Neuronal stem cell (in vitro differentiated cells): ENCODE measurements around the gene TMPRSS5.
"Not testable (repeated sequence)": the region's sequence is repeated elsewhere in the genome, so short reads cannot be mapped to it uniquely, and the experiment has no call there.

Experiments used
- DNase-seq: peaks from one replicate; pipeline ENCODE4 v3.0.0-alpha.2; 2013; ENCODE audit warnings: low spot score
- H2AFZ ChIP-seq: one replicate; pipeline ENCODE4 v1.6.1; 2013; ENCODE audit warnings: mild to moderate bottlenecking, low read length, inconsistent platforms
- H2AK5ac ChIP-seq: 2 replicates; pipeline ENCODE4 v1.6.1; 2013; ENCODE audit warnings: low read depth, mild to moderate bottlenecking, inconsistent platforms, low read length, moderate library complexity, mixed read lengths
- H2BK120ac ChIP-seq: 2 replicates; pipeline ENCODE4 v1.6.1; 2013; ENCODE audit warnings: low read depth, mild to moderate bottlenecking, inconsistent platforms, low read length, moderate library complexity, mixed read lengths
- H2BK12ac ChIP-seq: one replicate; pipeline ENCODE4 v1.6.1; 2013; ENCODE audit warnings: low read length, inconsistent platforms
- H2BK15ac ChIP-seq: 2 replicates; pipeline ENCODE4 v1.6.1; 2013; ENCODE audit warnings: mild to moderate bottlenecking, low read length, inconsistent platforms, mixed read lengths
- H2BK5ac ChIP-seq: one replicate; pipeline ENCODE4 v1.6.1; 2013; ENCODE audit warnings: inconsistent platforms, mild to moderate bottlenecking, low read length, moderate library complexity
- H3K14ac ChIP-seq: one replicate; pipeline ENCODE4 v1.6.1; 2013; ENCODE audit warnings: low read length, inconsistent platforms
- H3K18ac ChIP-seq: 2 replicates; pipeline ENCODE4 v1.6.1; 2013; ENCODE audit warnings: low read length, inconsistent platforms
- H3K23ac ChIP-seq: 2 replicates; pipeline ENCODE4 v1.6.1; 2013; ENCODE audit warnings: low read depth, mild to moderate bottlenecking, mixed read lengths, low read length, inconsistent platforms; ENCODE audit not compliant: poor library complexity
- H3K27ac ChIP-seq: replicated peaks from 3 replicates; pipeline ENCODE4 v1.5.1; 2013; ENCODE audit warnings: low read length, inconsistent platforms
- H3K27me3 ChIP-seq, 3 experiments: 2 replicates each; pipeline ENCODE4 v1.6.1; 2013; ENCODE audit warnings: low read length in 3 of 3, mild to moderate bottlenecking in 2 of 3, inconsistent platforms in 1 of 3, low read depth in 1 of 3, mixed read lengths in 1 of 3, moderate library complexity in 1 of 3; ENCODE audit not compliant: control insufficient read depth in 3 of 3, insufficient read depth in 3 of 3
- H3K36me3 ChIP-seq, 2 donors: replicated peaks in 1 of 2; 2 replicates each; pipeline ENCODE4 v1.6.1; 2013; ENCODE audit warnings: low read length in 2 of 2; ENCODE audit not compliant: control insufficient read depth in 2 of 2, insufficient read depth in 2 of 2
- H3K4ac ChIP-seq: 2 replicates; pipeline ENCODE4 v1.6.1; 2013; ENCODE audit warnings: inconsistent platforms, mild to moderate bottlenecking, low read length, moderate library complexity
- H3K4me1 ChIP-seq, 2 donors: 1 replicate in 1 of 2; 2 replicates in 1 of 2; pipeline ENCODE4 v1.6.1; 2013; ENCODE audit warnings: low read length in 2 of 2, low read depth in 1 of 2; ENCODE audit not compliant: control insufficient read depth in 2 of 2, insufficient read depth in 1 of 2
- H3K4me2 ChIP-seq: one replicate; pipeline ENCODE4 v1.6.1; 2013; ENCODE audit warnings: mild to moderate bottlenecking, low read length, inconsistent platforms; ENCODE audit not compliant: insufficient read depth, poor library complexity, severe bottlenecking
- H3K4me3 ChIP-seq, 2 donors: 2 replicates each; pipeline ENCODE4 v1.5.1; 2013; ENCODE audit warnings: low read length in 2 of 2, mild to moderate bottlenecking in 2 of 2, inconsistent platforms in 1 of 2, moderate library complexity in 1 of 2
- H3K79me1 ChIP-seq: one replicate; pipeline ENCODE4 v1.6.1; 2013; ENCODE audit warnings: low read depth, mild to moderate bottlenecking, inconsistent platforms, low read length, moderate library complexity
- H3K9ac ChIP-seq: one replicate; pipeline ENCODE4 v1.6.1; 2013; ENCODE audit warnings: mild to moderate bottlenecking, low read depth, low read length, inconsistent platforms; ENCODE audit not compliant: poor library complexity
- H3K9me3 ChIP-seq, 2 donors: replicated peaks in 1 of 2; 2 replicates each; pipeline versions ENCODE3 to v1.6.1; 2013; ENCODE audit warnings: low read length in 2 of 2, mild to moderate bottlenecking in 2 of 2, inconsistent platforms in 1 of 2, low read depth in 1 of 2, mixed read lengths in 1 of 2, moderate library complexity in 1 of 2; ENCODE audit not compliant: control insufficient read depth in 2 of 2, insufficient read depth in 1 of 2
- H4K8ac ChIP-seq: one replicate; pipeline ENCODE4 v1.6.1; 2013; ENCODE audit warnings: low read depth, mild to moderate bottlenecking, inconsistent platforms, low read length, moderate library complexity
- H4K91ac ChIP-seq: one replicate; pipeline ENCODE4 v1.6.1; 2013; ENCODE audit warnings: low read length, low read depth, mild to moderate bottlenecking, inconsistent platforms; ENCODE audit not compliant: poor library complexity
- WGBS, 2 donors: extraction: QIAGEN DNeasy Blood & Tissue Kit; methylation state at CpG; one replicate each; pipeline ENCODE4 v1.1.7; 2013; ENCODE audit warnings: missing lambda C conversion rate in 2 of 2, mixed read lengths in 1 of 2; ENCODE audit not compliant: insufficient read length in 2 of 2, insufficient replicate concordance in 1 of 2; ENCODE audit errors: extremely low coverage in 2 of 2; 5-methylcytosine and 5-hydroxymethylcytosine counted together

The TMPRSS5 gene

DNA sequence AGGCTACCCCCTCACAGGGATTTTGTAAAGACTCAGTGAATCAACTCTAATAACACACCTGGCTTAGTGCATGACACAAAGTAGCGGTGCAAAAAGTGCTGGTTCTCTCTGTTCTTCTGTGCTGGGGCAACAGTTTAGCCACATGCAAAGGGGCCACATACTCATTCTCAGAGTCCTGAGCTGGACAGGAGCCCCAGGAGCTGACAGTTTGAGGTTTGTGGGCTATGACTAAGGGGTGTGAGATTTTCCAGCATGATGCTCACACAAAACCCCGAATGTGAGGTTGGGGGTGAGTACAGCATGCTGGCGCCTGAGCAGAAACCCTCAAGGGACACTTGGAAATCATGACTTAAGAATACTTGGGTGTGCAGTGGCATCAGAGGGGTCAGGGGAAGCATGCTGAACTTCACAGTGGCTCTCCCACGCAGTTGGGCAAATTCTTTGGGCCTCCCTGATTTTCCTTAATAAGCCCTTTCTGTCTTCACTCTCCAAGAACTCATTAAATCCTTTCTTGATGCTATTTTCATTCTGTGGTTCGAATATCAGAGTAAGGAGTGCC lies 31.0 kb downstream of the TMPRSS5 start:
- no peak for DNase-seq
- H3K27me3 ChIP-seq: no peaks in the 10 kb centered on the region

DNA sequence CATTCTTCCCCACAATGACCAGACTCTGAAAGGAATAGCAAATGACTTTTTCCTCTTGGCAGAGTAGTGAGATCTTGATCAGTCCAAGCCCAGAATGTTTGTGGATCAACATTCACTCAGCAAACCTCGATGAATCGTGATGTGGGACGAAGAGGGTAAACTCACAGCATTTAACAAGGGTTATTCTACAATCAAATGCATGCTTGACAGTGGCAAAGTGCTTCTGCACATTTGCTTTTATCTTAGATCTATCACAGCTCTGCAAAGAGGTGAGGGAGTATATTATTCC lies 31.8 kb downstream of the TMPRSS5 start:
- Histone ChIP-seq H3K9ac (no peak overlapping the region), H3K4ac (no peak overlapping the region), H3K27me3 (no peaks in the 10 kb centered on the region), H3K79me1 (no peaks in the 10 kb centered on the region), H3K4me3 (no peak overlapping the region), H4K91ac (no peak overlapping the region), H2AFZ (no peak overlapping the region), H2BK12ac (no peak overlapping the region), H3K23ac (no peak overlapping the region), H3K36me3 (no peaks in the 10 kb centered on the region), H3K4me1 (peaks cover 15 to 23% of the 10 kb centered on the region in 2 donors), H3K14ac (no peak overlapping the region), H3K18ac (no peak overlapping the region), H3K4me2 (no peak overlapping the region), H2BK120ac (no peak overlapping the region), H2AK5ac (no peak overlapping the region), H3K27ac (no peak overlapping the region), H4K8ac (no peak overlapping the region), H2BK5ac (no peak overlapping the region), H3K9me3 (no peaks in the 10 kb centered on the region), H2BK15ac (no peak overlapping the region)
- no peak for DNase-seq
- WGBS, 2 donors: no CpG with 5 or more reads among the region's 3 CpGs

More for the DNA sequence above, 31.0 kb downstream of the TMPRSS5 start:
- Histone ChIP-seq H2BK15ac (no peak overlapping the region), H3K18ac (no peak overlapping the region), H3K4me2 (no peak overlapping the region), H3K14ac (no peak overlapping the region), H3K79me1 (no peaks in the 10 kb centered on the region), H3K36me3 (no peaks in the 10 kb centered on the region), H3K27ac (no peak overlapping the region), H2AK5ac (no peak overlapping the region), H3K4me1 (peaks cover 14 to 23% of the 10 kb centered on the region in 2 donors), H4K91ac (no peak overlapping the region), H2BK5ac (no peak overlapping the region), H2BK120ac (no peak overlapping the region), H3K4me3 (no peak overlapping the region), H4K8ac (no peak overlapping the region), H3K4ac (no peak overlapping the region), H2AFZ (peak overlapping the region; percentile 58), H3K9ac (no peak overlapping the region), H3K23ac (no peak overlapping the region), H2BK12ac (no peak overlapping the region), H3K9me3 (no peaks in the 10 kb centered on the region)
- no CpG with 5 or more reads among the region's 5 CpGs for WGBS, 2 donors

- H3K18ac ChIP-seq: no peak overlapping the region
- peaks cover 15 to 23% of the 10 kb centered on the region in 2 donors for H3K4me1 ChIP-seq
- no peak overlapping the region for H2BK12ac ChIP-seq
- H2BK5ac ChIP-seq: no peak overlapping the region
- H3K4me2 ChIP-seq: no peak overlapping the region
- H2AK5ac ChIP-seq: no peak overlapping the region
- no peak for DNase-seq
- no peak overlapping the region for H3K27ac ChIP-seq
- no peaks in the 10 kb centered on the region for H3K9me3 ChIP-seq
- no peak overlapping the region for H3K4ac ChIP-seq
- H3K4me3 ChIP-seq: no peak overlapping the region
- H2AFZ ChIP-seq: peak overlapping the region; percentile 63
- H4K8ac ChIP-seq: no peak overlapping the region
- H3K23ac ChIP-seq: no peak overlapping the region
- H4K91ac ChIP-seq: no peak overlapping the region
- H2BK15ac ChIP-seq: peak overlapping the region; percentile 51
- H3K27me3 ChIP-seq: no peaks in the 10 kb centered on the region
- no peaks in the 10 kb centered on the region for H3K79me1 ChIP-seq
- no CpG with 5 or more reads among the region's 4 CpGs for WGBS, 2 donors
- H2BK120ac ChIP-seq: no peak overlapping the region
- H3K9ac ChIP-seq: no peak overlapping the region
- no peaks in the 10 kb centered on the region for H3K36me3 ChIP-seq
- H3K14ac ChIP-seq: no peak overlapping the region
Observed at GRCh38 chr11:113673550-113674396, 32.3 kb downstream of the TMPRSS5 start.

DNA sequence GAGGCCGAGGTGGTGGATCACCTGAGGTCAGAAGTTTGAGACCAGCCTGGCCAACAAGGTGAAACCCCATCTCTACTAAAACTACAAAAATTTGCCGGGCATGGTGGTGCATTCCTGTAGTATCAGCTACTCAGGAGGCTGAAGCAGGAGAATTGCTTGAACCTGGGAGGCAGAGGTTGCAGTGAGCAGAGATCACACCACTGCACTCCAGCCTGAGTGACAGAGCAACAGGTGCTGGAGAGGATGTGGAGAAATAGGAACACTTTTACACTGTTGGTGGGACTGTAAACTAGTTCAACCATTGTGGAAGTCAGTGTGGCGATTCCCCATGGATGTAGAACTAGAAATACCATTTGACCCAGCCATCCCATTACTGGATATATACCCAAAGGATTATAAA lies 34.2 kb downstream of the TMPRSS5 start:
- not testable (repeated sequence) for DNase-seq, H3K9ac ChIP-seq, H2AK5ac ChIP-seq, H3K27me3 ChIP-seq, H3K36me3 ChIP-seq, H3K23ac ChIP-seq, H3K27ac ChIP-seq, H2BK5ac ChIP-seq, H2BK12ac ChIP-seq, H2BK120ac ChIP-seq, H3K4me3 ChIP-seq, H3K79me1 ChIP-seq, H2AFZ ChIP-seq, H2BK15ac ChIP-seq, H4K91ac ChIP-seq, H3K4me2 ChIP-seq, H3K18ac ChIP-seq, H3K4ac ChIP-seq, H4K8ac ChIP-seq, H3K9me3 ChIP-seq, H3K14ac ChIP-seq
- WGBS, 2 donors: no CpG with 5 or more reads among the region's 3 CpGs
- H3K4me1 ChIP-seq: peaks cover 15 to 23% of the 10 kb centered on the region in 2 donors
